SH-SY5Y (cell line): Measurements from ENCODE around the gene ACTC1.

Experiments
- GATA2 ChIP-seq: IDR thresholded peaks from 2 replicates; pipeline ENCODE4 v1.6.1; 2011; ENCODE audit warnings: mild to moderate bottlenecking, low read depth, low read length
- GATA3 ChIP-seq: IDR thresholded peaks from 2 replicates; pipeline ENCODE4 v1.6.1; 2011; ENCODE audit warnings: low read depth, mild to moderate bottlenecking, low read length, moderate library complexity

DNA sequence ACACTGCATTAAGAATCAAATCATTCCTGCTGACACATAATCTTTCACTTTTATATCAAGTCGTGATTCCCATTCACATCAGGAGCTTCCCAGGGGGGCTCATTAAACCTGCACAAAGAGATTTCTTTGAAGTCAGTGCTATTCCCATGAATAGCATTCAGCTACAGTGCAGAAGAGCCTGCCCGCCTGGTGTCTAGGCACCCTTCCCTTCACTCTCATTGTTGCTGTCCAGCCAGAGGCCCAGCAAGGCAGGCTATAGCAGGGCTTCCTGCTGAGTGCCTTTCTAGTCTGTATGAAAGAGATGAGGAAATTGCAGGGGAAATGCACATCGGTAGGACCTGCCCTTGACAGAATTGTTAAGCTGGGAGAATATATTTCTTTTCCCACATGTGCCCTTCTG lies 36.0 kb downstream of the ACTC1 start:
- TF ChIP-seq GATA2 (no peak), GATA3 (no peak)
